Endothelial cell of umbilical vein (primary cell): Measurements from ENCODE around the gene TRIM2.

ENCODE experiments used
- CTCF ChIP-seq, 2 donors: IDR thresholded peaks; 1 replicate in 1 of 2; 2 replicates in 1 of 2; pipeline ENCODE4 v1.5.1; 2011; ENCODE audit warnings: low read length in 2 of 2, mild to moderate bottlenecking in 2 of 2, moderate library complexity in 2 of 2, control low read depth in 1 of 2, inconsistent platforms in 1 of 2, low read depth in 1 of 2; ENCODE audit not compliant: insufficient read depth in 1 of 2; ENCODE audit errors: extremely low read depth in 1 of 2
- EZH2 ChIP-seq: IDR thresholded peaks from 2 replicates; pipeline ENCODE4 v1.6.1; 2012; ENCODE audit warnings: borderline replicate concordance, low read depth, mild to moderate bottlenecking, moderate library complexity, low read length, inconsistent platforms; ENCODE audit not compliant: severe bottlenecking
- GATA2 ChIP-seq: IDR thresholded peaks from 2 replicates; pipeline ENCODE4 v1.7.0; 2011; ENCODE audit warnings: low read depth, mild to moderate bottlenecking, moderate library complexity, mixed read lengths, low read length; ENCODE audit not compliant: insufficient read length, insufficient read depth
- MAX ChIP-seq: IDR thresholded peaks from 2 replicates; pipeline ENCODE4 v1.6.1; 2011; ENCODE audit not compliant: insufficient read depth, insufficient read length
- POLR2A ChIP-seq: IDR thresholded peaks from 2 replicates; pipeline ENCODE4 v1.6.1; 2012; ENCODE audit warnings: low read depth, mild to moderate bottlenecking, control low read depth, low read length
- POLR2AphosphoS5 ChIP-seq: IDR thresholded peaks from 2 replicates; pipeline ENCODE4 v1.6.1; 2012; ENCODE audit warnings: low read depth, mild to moderate bottlenecking, control low read depth, low read length, moderate library complexity; ENCODE audit not compliant: insufficient read depth

- TF ChIP-seq POLR2A (no peak), CTCF (IDR thresholded peaks at IDR 0.05; ENCODE audit: extremely low read depth in 1 of 2, insufficient read depth in 1 of 2, low read depth in 1 of 2, low read length in 2 of 2) (no peak), POLR2AphosphoS5 (no peak), EZH2 (no peak), GATA2 (no peak), MAX (no peak)
These were observed 88.9 kb downstream of the TRIM2 start for GRCh38 chr4:153292897-153293741.
